Skeletal muscle cell (primary cell): ENCODE data around the gene TTLL6.

ENCODE experiments used
- DNase-seq: peaks from one replicate; pipeline ENCODE4 v3.0.0-alpha.2; 2010; ENCODE audit warnings: low read depth
- H3K4me3 ChIP-seq: 2 replicates; pipeline ENCODE4 v1.5.1; 2011; ENCODE audit warnings: low read depth, mild to moderate bottlenecking, control low read depth, low read length, moderate library complexity

TTLL6 gene

DNA sequence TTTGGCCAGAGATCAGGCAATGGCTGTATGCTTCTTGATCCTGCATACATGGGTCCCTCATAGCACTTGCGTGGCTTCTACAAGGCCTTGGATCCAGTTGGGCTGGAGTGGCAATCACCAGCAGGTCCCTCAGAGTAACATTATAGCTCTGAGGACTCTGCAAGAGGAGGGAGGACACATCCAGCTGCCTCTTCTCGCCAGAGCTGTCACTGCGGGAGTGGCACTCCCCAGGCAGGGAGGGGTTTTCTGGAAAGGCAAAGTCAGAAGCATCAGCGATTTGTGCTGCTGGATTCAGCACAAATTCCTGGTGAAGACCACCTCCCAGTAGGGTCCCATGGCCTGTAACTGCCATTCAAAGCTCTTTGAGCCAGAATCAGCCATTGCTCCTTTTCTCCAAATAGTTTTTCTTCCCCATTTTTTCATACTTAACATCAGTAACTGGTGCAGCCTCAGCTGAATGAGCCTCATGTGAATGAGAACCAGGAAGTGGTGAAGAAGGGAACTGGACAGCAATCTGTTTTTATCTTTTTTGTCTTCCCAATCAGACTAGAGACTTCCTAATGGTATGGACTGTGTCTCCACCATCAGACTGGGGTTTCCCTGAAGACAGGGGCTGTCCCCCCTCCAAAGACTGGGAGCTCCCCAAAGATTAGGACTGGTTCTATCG is 47.9 kb downstream of the TTLL6 start:
- no peak for DNase-seq
- H3K4me3 ChIP-seq = no peak overlapping the region

DNA sequence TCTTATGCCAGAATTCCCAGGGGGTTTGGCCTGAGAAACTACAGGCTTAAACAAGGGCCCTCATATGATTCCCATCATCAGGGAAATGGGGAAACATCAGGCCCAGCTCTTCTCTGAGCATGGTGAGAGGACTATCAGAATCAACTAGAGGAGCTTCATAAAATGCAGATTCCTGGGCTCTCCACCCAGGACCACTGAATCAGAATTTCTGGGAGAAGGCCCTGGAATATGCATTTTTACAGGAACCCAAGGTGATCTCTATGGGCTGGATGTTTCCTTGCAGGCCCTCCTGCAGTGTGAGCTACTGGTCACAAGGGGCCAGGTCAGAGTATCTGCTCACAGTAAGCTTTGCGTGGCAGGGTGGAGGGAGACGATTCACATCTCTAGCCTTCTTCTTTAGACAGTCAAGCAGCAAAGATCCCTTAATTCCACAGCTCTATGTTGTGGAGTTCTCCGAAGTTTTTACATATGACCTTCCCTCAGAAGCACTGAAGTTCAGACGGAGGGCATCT is 49.7 kb downstream of the TTLL6 start:
- DNase-seq = no peak
- no peak overlapping the region for H3K4me3 ChIP-seq

DNA sequence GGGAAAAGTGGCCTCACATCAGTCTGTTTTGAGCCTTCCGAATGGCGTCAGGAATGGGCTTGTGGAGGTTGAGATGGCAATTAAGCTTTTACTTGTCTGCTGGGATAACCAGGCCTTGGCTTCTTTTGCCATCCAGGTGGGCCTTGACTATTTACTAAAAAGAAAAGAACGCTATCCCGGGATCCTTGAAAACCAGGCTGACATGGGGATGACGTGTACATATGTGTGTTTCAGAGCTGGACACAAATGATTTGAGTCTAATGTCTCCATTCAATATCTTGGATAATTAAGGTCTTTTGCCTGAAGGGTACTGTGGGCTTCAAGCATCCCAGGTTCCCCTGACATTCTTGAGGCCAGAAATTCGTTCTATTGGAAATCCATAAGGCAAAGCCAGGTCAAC is 55.9 kb downstream of the TTLL6 start:
- no peak overlapping the region for H3K4me3 ChIP-seq
- no peak for DNase-seq

DNA sequence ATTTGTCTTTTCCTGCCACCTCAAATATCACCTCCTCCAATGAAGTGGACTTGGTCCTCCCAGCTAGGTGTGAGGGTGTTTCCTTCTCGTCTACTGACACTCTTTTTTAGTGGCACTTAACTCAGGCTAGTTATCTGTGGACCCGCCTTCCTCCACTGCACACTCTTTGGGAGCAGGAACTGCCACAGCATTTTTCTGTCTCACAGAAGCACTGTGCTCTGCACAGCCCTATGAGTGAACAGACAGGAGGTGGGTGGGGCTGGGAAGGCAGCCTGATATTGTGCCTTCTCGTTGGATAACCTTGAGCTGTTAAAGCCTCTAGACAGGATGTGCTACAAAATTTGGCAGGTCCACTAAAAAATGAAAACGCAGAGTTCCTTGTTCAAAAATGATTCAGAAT is 56.6 kb downstream of the TTLL6 start:
- H3K4me3 ChIP-seq = no peak overlapping the region
- DNase-seq = no peak

DNA sequence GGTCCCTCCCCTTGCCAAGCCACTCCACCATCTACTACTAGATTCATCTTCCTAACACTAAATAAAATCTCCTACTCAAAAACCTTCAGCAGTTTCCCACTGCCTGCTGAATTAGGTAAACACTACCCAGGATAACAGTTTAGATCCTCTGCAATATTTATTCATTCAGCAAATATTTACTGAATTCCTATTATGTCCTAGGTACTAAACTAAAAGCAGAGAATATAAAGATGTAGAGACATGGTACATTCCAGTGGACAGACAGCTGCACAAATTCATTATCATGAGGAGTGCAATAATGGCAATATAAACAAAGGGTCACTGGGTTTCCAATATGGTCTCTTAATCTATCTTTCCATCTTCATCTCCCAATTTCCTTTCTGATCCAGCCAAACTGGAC is 57.7 kb downstream of the TTLL6 start:
- H3K4me3 ChIP-seq = no peak overlapping the region
- DNase-seq = no peak

DNA sequence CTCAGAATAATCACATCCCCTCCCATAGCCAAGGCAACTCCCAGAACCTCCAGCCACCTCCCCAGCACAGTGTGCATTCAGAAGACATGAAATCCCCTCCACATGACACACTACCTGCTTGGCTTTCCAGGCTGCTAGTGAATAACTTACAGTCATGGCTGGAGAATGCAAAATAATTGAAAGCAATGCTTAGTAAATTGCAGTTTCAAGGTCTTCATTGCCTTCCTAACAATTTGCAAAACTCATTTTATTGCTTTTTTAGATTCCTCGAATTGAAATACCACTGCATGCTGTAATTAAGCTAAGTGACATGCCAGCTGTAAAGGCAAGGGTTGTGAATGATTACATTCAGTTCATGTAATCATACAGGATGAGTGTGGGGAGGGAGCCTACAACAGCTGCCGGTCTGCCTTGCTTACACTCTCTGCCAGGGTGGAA is 59.5 kb downstream of the TTLL6 start:
- H3K4me3 ChIP-seq = no peak overlapping the region
- DNase-seq = no peak

DNA sequence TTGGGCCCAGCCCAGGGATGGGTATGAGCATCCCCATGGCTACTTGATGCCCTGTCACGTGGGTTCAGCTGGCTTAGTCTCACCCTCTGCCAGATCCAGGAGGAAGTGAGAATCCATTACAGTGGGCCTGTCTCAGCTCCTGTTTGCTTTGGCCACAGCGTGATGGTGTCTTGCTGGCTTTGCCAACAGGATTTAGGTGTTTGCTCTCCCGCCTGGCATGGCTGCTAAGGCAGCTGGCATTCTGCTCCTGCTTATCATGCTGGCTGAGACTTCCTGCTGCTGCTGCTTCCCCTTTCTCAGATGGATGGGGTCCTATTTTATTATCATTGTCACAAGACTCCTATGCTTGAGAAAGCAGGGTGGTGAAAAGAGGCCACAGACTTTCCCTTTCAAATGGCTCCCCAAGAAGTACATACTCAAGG is 60.2 kb downstream of the TTLL6 start:
- no peak overlapping the region for H3K4me3 ChIP-seq
- no peak for DNase-seq

DNA sequence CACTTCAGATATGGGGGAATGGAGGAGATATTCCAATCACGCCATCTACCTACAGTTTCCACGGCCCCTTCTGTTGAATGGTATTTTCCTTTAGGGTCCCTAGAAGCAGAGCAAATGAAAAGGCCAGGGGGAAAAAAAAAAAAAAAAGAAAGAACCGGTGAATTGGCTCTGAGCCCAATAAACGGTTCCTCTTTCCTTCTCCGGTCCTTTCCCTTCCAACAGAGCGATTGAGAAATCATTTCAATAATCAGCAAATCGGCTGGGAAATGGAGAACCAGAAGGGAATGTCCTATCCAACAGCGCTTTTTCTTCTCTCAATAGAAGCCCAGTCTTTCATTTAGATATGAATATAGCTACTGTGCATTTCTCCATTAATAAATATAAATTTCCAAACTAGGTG is 61.7 kb downstream of the TTLL6 start:
- no peak for DNase-seq
- H3K4me3 ChIP-seq = no peak overlapping the region

DNA sequence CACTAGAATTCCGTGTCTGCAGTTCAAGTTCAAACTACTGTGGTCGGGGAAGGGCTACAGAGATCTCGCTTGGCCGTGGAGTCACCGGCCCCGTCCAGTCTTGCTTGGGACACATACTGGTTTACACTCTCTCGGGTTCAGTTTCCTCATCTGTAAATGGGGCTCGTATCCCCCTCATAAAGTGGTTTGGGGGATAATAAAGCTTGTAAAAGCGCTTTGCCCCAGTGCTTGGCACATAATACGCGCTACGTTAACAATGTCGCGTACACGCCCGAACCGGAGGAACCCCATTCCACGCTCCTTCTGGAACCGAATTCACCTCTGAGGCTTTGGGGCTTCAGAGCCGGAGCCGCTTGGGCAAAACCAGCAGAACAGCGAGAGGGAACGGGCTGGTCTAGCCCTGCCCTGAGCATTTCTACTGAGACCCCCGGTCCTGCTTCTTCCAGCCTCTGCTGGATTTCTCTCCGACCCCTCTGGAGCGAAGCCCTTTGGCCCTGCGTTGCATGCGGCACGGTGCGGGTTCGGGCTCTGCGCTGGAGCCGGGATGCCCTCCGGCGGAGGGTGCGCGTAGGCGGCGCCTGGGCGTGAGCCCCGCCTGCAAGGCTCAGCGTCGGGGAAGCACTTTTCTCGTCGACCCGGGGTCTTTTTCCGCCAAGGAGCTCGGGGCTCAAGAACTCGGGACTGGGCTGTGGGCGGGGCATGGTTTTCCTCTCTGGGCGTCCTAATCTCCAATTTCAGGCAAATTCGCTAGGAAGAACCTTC is 62.3 kb downstream of the TTLL6 start:
- no peak overlapping the region for H3K4me3 ChIP-seq
- no peak for DNase-seq

DNA sequence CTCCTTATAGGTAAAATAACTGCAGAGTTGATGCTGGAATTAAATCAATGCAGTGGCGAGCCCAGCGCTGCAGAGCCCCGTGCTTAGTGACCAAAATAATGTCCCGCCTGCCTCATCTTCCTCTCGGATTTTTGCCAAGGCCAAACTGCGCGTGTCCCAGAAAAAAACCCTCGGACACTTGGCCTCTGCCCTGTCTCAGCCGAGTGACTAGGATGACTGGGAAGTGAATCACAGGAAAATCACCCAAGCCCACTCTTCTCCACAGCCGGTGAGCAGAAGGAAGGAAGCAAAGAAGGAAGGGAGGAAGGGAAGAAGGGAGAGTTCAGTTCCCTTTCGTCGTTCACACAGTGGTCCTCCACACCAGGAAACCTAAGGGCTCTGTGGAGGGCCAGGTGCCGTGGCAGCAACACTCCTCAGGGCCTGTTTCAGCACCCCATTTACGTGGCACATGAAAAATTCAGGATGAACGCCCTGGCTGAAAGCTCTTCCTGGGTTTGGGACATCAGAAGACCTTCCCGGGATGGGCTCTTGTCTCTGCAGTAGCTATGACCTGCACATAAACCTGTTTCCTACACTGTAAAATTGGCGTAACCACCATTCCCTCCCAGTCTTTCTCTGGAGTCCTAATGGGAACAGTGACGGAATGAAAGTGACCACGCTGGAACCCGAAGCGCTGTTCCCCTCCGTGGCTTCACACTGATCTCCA is 63.1 kb downstream of the TTLL6 start:
- no peak overlapping the region for H3K4me3 ChIP-seq

DNA sequence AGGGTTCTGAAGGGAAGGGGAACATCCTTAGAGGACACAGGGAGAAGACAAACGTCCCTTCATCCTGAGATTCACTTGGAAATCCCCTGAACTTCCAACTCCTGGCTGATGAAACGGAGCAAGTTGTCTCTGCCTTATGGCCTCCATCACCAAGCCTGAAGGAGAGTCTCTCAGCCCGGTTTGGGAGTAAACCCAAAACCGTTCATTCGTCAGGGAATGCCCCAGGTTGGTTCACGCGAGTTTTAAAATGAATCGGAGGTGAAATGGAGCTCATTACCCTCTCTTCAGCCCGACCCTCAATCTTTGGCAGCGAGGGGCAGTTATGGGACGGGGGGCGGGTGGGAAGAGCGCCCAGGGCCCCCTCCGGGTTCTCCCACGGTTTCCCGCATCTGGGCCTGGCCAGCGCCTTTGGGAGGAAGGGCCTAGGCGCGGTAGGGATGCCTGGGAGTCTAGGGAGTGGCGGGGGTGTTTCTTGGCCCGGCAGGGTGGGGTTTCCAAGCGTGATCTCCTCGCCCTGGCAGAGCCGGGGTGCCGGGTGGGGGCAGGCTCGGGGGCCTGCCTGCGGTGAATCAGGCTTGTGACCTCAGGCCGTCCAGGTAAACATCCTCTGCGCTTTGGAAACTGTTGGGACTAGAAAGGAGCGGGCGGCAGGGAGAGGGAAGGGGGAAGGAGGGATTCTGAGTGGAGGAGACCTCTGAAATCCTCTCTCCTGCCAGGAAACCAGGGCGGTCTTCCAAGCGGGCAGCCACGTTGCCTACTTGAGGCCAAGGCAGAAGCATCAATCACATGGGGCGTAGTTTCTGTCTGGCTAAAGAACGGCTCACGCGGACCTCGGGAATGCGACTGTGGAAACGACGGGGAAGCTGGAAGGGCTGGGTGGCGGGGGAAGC is 64.4 kb downstream of the TTLL6 start:
- DNase-seq = no peak
- H3K4me3 ChIP-seq = no peak overlapping the region

More for the DNA sequence above, 63.1 kb downstream of the TTLL6 start:
- no peak for DNase-seq

DNA sequence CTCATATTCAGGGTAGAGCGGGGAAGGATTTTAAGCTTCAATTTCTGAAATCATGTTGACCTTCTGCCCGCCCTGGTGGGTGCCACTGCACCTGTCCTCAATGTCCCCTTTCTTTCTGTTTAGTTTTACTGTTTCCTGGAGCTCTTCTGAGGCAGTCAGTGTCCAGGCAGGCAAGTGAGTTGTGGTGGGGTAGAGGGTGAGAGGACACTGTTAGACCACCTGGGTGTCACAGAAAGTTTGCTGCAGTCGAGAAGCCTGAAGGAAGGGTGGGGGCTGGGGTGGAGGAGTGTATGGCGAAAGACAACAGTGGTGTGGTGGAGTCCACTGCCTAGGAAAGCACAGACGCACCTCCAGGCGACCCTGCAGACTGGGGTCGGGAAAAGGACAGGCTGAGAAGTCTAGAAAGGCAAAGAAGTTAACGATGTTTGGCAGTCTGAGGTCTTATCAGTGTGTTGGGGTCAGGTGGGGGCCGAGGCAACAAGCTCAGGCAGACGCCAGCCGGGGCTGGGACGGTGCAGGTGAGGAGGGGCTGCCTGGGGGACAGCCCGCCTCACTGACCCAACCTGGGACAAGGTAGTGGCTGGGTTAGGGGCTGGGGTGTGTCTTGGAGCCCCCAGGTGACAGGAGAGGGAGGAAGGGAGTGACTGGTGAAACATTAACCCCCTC is 65.2 kb downstream of the TTLL6 start:
- H3K4me3 ChIP-seq = no peak overlapping the region

DNA sequence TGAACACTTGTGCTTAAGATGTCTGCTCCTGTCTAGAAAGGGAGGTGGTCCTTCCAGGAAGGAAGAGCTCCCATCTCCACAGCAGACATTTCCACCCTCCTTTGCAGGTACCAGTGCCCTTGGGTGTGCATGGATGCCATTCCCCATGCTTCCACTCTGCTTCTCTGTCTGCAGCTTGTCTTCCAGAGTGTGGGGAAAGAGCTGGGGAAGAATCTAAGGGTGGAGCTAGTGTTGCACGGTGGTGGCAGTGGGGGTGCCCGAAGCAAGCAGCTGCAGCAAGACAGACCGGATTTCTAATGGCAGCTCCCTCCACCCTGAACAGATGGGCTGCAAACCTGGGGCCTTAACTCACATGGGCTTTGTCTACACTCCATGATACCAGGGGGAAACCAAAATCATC is 65.9 kb downstream of the TTLL6 start:
- no peak overlapping the region for H3K4me3 ChIP-seq
- DNase-seq = no peak

More for the DNA sequence above, 65.2 kb downstream of the TTLL6 start:
- DNase-seq = no peak

DNA sequence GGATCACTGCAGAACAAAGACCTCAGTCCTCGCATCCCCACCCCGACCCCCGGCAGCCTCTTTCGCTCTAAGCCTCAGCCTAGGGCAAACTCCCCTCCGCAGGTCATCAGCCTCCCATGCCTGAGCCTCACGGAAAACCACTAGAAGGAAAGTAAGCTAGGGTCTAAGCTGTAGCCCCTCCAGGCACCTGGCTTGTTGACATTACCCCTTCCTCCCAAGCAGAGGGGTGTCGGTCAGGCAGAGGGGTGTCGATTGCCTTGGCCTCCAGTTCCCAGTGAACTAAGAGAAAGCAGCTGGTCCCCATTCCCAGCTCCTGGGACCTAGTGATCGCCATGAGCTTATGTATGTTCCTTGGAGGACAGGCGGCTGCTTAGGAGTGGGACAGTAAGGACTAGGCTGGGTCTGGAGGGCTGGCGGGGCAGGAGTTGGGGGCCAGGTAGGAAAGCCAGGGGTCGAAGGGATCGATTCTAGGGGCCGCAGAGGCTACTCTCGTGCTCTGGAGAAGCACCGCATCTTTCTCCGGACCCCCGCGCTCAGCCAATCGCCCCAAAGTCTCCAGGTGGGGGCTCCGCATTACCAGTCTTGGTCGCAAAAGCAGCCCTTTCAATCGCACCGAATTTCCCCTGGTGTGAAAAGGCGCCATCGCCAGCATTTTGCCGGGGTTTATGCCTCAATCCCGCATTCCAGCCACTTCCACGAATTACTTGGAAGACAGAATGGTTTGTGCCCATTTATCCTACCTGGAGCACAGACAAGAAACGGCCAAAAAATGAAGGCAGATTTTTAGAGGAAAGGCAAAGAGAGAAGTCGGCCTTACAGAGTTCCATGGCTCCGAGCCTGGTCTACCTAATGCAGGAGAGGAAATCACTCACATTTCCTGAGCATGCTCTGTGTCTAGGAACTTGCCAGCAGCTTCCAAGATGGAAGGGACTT is 67.1 kb downstream of the TTLL6 start:
- DNase-seq = no peak

DNA sequence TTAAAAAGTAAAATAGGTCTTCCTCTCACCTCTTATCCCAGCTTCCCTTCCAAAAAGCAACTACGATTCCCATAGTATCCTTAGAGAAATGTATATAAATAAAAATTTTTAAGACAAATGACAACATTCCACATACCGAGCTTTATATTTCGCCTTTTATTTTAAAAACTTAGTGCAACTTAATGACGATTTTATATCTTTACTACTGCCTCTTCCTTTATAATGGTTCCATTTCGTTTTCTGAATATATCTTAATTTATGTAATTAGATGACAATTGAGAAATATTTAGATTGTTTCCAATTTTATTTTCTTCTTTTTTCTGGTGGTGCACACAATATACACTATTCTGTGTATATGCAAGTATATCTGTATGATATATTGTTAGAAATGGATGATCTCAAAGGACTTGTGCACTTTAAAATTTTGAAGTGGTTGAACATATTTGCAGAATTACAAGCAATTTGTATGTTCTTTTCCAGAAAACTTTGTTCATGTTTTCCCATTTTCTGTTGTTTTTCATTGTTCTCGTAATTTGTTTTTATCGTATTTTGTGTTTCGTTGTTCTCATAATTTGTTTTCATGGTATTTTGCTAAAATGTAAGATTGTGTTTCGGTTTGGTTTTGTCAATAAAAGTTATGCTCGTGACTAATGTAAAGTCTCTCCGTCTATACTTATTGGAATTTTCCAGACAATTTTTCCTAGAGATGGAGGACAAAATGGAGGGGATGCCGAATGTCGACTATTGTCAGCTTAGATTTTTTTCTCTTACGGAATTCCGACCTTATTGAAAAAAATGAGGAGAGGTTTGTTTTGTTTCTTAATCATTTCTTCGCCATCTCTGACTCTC is 68.1 kb downstream of the TTLL6 start:
- H3K4me3 ChIP-seq = no peak overlapping the region
- no peak for DNase-seq

More for the DNA sequence above, 67.1 kb downstream of the TTLL6 start:
- no peak overlapping the region for H3K4me3 ChIP-seq

DNA sequence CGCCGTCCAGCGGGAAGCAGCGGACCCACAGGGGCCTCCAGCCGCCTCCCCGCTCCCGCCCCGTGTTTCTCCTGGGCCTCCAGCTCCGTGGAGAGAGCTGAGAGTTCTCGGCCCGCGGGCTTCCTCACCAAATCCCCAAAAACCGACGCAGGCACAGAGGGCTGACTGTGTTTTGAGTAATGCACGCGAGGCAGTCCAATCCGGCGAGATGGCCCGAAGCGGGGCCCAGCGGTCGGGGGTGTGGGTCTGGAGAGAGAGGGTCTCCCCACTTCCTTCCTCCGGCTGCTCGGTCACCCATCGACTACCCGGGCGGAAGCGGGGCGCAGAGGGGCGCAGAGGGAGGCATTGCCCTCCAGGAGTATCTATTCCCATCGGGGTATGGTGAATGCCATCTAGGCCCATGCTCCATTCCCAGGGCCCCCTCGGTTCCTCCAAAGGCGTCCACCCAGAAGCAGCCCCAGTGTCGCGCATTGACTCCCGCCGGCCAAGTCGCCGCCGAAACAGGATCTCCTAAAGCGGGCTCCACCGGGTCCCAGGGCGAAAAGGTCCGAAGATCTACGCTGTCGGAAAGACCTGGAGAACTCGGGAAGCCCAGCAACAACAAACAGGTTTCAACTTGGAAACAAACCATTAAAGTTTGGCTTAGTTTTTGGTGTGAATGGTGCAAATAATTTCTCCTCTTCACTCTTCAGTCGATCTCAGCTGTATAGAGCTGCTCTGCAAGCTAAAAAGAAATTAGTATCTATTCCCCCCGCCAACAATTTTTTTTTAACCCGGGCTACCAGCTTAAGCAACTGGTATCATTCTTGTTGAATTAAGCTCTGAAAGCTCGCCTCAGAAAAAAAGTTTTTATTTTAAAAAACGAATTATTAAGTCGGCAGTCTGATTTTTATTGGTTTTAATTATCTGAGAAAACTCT is 69.3 kb downstream of the TTLL6 start:
- DNase-seq = no peak
- H3K4me3 ChIP-seq = no peak overlapping the region
